ENCODE data around the gene FARP2.

The FARP2 gene

DNA sequence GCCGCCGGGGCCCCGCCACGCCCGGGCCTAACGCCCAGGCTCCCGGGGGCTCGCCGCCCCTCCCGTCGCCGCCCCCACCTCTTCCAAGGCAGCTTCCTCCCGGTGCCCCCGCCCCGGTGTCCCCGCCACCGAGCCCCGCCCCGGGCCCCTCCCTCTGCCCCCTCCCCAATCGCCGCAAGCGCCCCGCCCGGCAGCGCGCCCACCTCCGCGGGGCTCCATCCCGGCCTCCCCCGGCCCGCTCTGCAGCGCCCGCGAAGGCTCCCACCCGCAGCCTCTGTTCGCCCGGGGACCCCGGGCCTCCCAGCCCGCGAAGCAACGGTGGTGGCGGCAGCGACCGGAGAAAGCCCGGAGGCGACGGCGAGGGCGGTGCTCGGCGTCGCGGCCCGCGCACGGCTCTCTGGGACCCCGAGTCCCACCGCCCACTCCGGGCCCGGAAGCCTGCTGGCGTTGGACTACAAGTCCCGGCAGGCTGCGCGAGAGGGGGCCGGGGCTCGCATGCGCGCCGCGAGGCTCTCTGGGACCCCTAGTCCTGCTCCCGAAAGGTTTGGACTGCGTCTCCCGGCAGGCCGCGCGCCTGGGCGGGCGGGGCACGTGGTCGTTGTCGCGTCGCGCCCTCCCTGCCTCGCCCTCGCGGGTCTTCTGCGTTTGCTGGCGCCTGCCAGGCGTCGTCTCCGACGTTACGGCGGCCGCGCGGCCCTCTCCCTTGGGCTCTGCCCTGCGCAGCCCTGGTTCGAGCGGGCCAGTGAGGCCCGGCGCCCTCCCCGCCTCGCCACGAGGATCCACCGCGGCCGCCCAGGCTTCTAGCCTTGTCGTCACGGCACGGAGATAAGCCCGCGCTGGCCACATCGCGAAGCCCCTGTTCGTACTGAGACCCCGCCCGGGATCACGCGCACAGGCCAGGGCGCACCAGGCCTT is 152.4 kb downstream of the FARP2 start, which contains the start of gene STK25:
Gene STK25, minus strand, starts transcription at position 345 of the 915 bp plus-strand sequence. CDS start 549 bp downstream, outside the sequence.
- DNase-seq (ENCODE audit: low read depth) = peak; percentile 99
- H3K4me3 ChIP-seq (ENCODE audit: low read depth, low read length) = peak within 1 kb of the TSS; percentile 71
- TF ChIP-seq, protein P1, sequence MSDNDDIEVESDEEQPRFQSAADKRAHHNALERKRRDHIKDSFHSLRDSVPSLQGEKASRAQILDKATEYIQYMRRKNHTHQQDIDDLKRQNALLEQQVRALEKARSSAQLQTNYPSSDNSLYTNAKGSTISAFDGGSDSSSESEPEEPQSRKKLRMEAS (IDR thresholded peaks at IDR 0.05; ENCODE audit: low read depth, low read length) = peak; percentile 98
- peak; percentile 26 for TF ChIP-seq POLR2A (IDR thresholded peaks at IDR 0.05; ENCODE audit: extremely low read depth, insufficient read length)
- peak; percentile 85 for TF ChIP-seq MYC (IDR thresholded peaks at IDR 0.05; ENCODE audit: low read depth, low read length)
- TF ChIP-seq, protein P2, sequence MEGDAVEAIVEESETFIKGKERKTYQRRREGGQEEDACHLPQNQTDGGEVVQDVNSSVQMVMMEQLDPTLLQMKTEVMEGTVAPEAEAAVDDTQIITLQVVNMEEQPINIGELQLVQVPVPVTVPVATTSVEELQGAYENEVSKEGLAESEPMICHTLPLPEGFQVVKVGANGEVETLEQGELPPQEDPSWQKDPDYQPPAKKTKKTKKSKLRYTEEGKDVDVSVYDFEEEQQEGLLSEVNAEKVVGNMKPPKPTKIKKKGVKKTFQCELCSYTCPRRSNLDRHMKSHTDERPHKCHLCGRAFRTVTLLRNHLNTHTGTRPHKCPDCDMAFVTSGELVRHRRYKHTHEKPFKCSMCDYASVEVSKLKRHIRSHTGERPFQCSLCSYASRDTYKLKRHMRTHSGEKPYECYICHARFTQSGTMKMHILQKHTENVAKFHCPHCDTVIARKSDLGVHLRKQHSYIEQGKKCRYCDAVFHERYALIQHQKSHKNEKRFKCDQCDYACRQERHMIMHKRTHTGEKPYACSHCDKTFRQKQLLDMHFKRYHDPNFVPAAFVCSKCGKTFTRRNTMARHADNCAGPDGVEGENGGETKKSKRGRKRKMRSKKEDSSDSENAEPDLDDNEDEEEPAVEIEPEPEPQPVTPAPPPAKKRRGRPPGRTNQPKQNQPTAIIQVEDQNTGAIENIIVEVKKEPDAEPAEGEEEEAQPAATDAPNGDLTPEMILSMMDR (IDR thresholded peaks at IDR 0.05; ENCODE audit: low read depth, low read length) = no peak

DNA sequence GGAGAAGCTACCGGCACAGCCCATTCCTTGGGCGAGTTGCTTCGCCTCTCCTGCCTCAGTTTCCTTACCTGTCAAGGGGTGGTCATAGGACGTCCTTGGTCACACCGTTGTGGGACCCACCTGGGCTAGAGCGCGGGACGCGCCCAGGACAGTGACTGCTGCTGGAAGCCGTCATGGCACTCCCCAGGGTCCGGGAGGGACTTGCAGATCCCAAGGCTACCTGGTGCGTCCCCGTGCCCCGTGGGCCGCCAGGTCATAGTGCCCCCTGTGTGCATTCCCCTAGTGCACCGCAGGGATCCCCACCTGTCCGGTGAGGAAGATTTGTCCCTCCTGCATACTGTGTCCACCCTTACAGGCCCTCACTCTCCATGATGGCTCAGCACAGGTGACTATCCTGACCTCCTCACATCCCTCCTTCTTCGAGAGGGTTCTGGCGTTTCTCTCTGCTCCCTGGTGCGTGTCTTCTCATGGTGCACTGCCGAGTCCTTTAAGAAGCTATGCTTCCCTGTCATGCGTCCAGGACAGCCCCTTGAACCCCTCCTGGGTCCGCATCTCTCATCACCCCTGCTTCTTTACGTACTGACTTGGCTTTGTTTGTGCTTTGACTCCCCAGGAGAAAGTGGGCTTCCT is 153.2 kb downstream of the FARP2 start:
- no peak overlapping the region for H3K4me3 ChIP-seq (ENCODE audit: low read depth, low read length)
- no peak for DNase-seq (ENCODE audit: low read depth)
- TF ChIP-seq POLR2A (IDR thresholded peaks at IDR 0.05; ENCODE audit: extremely low read depth, insufficient read length) = no peak

DNA sequence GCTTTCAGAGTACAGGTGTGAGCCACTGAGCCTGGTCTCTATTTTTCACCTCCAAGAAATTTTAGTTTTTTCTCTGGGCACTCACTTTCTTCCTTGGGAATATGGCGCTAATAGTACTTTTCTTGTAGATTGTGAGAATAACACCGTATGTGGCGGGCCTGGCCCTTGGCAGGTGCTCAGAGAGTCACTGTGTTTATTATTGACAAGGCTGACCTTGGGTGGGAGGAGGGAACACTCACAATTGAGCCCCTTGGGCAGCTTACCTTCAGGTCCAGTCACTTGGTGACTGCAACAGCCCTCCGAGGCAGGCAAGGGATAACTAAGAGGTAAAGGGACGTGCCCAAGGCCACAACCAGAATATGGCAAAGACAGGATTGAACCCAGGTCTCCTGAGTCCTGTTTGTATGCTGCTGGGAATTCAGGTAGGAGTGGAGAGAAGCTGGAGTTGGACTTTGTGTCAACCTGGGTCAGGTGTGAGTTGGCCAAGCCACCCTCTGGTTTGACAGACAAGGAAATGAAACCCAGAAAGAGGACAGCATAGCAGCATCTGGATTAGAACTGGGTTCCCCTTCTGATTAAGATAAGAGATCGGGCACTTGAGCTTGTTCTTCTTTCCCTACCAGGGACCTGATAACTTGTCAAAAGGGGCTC is 155.1 kb downstream of the FARP2 start:
- TF ChIP-seq POLR2A (IDR thresholded peaks at IDR 0.05; ENCODE audit: extremely low read depth, insufficient read length) = no peak
- no peak overlapping the region for H3K4me3 ChIP-seq (ENCODE audit: low read depth, low read length)
- DNase-seq (ENCODE audit: low read depth) = no peak

DNA sequence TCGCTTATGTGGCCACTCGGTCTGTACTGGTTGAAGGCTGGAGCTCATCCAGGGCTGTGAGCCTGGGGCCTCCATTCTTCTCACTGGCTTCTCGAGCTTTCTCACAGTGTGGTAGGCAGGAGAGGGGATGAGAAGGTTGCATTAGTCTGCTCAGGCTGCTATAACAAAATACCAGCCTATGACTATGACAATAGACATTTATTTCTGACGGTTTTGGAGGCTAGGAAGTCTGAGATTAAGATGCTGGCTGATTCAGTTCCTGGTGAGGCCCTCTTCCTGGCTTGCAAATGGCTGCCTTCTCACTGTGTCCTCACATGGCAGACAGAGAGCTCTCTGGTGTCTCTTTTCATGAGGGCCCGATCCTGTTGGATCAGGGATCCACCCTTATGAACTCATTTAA is 158.5 kb downstream of the FARP2 start:
- H3K4me3 ChIP-seq (ENCODE audit: low read depth, low read length) = no peak overlapping the region
- DNase-seq (ENCODE audit: low read depth) = no peak
- TF ChIP-seq, protein P1 (IDR thresholded peaks at IDR 0.05; ENCODE audit: low read depth, low read length) = no peak
- TF ChIP-seq MYC (IDR thresholded peaks at IDR 0.05; ENCODE audit: low read depth, low read length) (no peak), POLR2A (IDR thresholded peaks at IDR 0.05; ENCODE audit: extremely low read depth, insufficient read length) (no peak)
- TF ChIP-seq, protein P2 (IDR thresholded peaks at IDR 0.05; ENCODE audit: low read depth, low read length) = no peak

DNA sequence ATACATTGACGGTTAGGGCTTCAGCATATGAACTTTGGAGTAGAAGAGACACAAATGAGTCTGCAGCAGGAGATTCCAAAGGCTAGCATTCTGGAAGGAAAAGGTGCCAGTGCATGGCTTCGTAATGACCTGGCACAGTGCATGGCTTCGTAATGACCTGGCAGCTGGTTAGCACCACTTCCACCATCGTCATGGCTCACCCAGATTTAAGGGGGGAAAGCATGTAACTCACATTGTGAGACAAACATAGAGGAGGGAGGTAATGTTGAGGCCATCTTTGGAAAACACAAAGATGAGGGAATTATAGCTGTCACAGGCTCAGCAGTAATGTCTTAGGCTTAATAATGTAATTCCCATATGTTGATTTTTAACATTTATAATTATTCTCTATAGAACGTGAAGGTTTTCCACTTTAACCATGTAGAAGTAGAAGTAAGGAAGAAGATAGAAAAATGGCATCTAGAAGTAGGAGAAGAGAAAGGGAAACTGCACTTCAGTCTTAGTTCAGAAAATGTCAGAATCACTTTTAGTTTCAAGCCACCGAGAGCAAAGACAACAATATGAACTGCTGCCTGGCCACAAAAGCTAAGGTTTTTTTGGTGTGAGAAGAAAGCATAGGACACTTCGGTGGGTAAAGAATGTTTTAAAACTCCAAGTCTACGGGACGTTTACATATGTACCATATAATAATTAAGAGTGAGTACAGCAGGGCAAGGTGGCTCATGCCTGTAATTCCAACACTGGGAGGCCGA is 159.1 kb downstream of the FARP2 start:
- no peak for DNase-seq (ENCODE audit: low read depth)
- TF ChIP-seq POLR2A (IDR thresholded peaks at IDR 0.05; ENCODE audit: extremely low read depth, insufficient read length) (no peak), MYC (IDR thresholded peaks at IDR 0.05; ENCODE audit: low read depth, low read length) (no peak)
- TF ChIP-seq, protein P2 (IDR thresholded peaks at IDR 0.05; ENCODE audit: low read depth, low read length) = no peak
- TF ChIP-seq, protein P1 (IDR thresholded peaks at IDR 0.05; ENCODE audit: low read depth, low read length) = no peak
- H3K4me3 ChIP-seq (ENCODE audit: low read depth, low read length) = no peak overlapping the region

DNA sequence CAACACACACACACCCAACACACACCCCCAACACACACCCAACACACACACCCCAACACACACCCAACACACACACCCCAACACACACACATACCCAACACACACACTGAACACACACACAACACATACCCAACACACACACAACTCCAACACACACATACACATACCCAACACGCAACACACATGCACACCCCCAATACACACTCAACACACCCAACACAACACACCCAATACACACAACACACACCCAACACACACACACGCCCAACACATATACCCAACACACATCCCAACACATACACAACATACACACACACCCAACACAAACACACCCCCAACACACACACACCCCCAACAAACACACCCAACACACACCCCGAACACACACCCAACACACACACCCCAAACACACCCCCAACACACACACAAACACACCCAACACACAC is 160.5 kb downstream of the FARP2 start:
- no peak overlapping the region for H3K4me3 ChIP-seq (ENCODE audit: low read depth, low read length)
- TF ChIP-seq, protein P2 (IDR thresholded peaks at IDR 0.05; ENCODE audit: low read depth, low read length) = no peak
- TF ChIP-seq POLR2A (IDR thresholded peaks at IDR 0.05; ENCODE audit: extremely low read depth, insufficient read length) = no peak
- no peak for TF ChIP-seq MYC (IDR thresholded peaks at IDR 0.05; ENCODE audit: low read depth, low read length)
- TF ChIP-seq, protein P1 (IDR thresholded peaks at IDR 0.05; ENCODE audit: low read depth, low read length) = no peak

More for the DNA sequence above, 160.5 kb downstream of the FARP2 start:
- DNase-seq (ENCODE audit: low read depth) = no peak
